CD4-positive, alpha-beta T cell (primary cell): ENCODE data around the gene PSG7. TPM values are rescaled to one million over a fixed set of nuclear protein-coding genes. Genes with fewer than 3 reads are reported as not detected.
"Not testable (repeated sequence)": the region's sequence is repeated elsewhere in the genome, so short reads cannot be mapped to it uniquely, and the experiment has no call there.

Experiments used
- ATAC-seq: fragments of 200-7000 bp; cut with Tn5 transposase; one replicate; pipeline ENCODE4 v1.10.0; 2022; ENCODE audit warnings: mild to moderate bottlenecking; ENCODE audit not compliant: poor library complexity
- CTCF ChIA-PET: fragments of 350-600 bp; sonication (Branson Sonifier 250); formaldehyde crosslinking; loops from one replicate; lab custom pipeline; 2021; ENCODE audit warnings: antibody characterized with exemption, inconsistent platforms; lab: Charles Lee
- POLR2A ChIA-PET: fragments of 350-600 bp; sonication (Branson Sonifier 250); formaldehyde crosslinking; loops from one replicate; lab custom pipeline; 2021; ENCODE audit warnings: antibody characterized with exemption, inconsistent platforms; lab: Charles Lee
- DNase-seq, 14 experiments: peaks; one replicate each; pipeline ENCODE4 v3.0.0-alpha.2; 2013 to 2020; ENCODE audit warnings: mixed read lengths in 2 of 14
- H3K27ac ChIP-seq, 2 donors: one replicate each; pipeline versions ENCODE4 v1.5.1 to v1.7.0; 2013; ENCODE audit warnings: low read length in 2 of 2, low read depth in 1 of 2, mild to moderate bottlenecking in 1 of 2
- H3K27me3 ChIP-seq, 2 experiments: 1 replicate in 1 of 2; 2 replicates in 1 of 2; pipeline versions ENCODE4 v1.6.1 to v1.7.0; 2013; ENCODE audit warnings: low read length in 2 of 2, control low read depth in 1 of 2, mild to moderate bottlenecking in 1 of 2, moderate library complexity in 1 of 2; ENCODE audit not compliant: insufficient read depth in 2 of 2, control insufficient read depth in 1 of 2
- H3K36me3 ChIP-seq: one replicate; pipeline ENCODE4 v1.6.1; 2013; ENCODE audit warnings: low read length, control low read depth; ENCODE audit not compliant: insufficient read depth
- H3K4me1 ChIP-seq: one replicate; pipeline ENCODE4 v1.6.1; 2013; ENCODE audit warnings: low read length, control low read depth; ENCODE audit not compliant: insufficient read depth
- H3K4me3 ChIP-seq: one replicate; pipeline ENCODE4 v1.5.1; 2013; ENCODE audit warnings: mild to moderate bottlenecking, low read length, moderate library complexity
- H3K9me3 ChIP-seq, 2 experiments: 1 replicate in 1 of 2; 2 replicates in 1 of 2; pipeline versions ENCODE4 v1.6.1 to v1.7.0; 2013; ENCODE audit warnings: low read length in 2 of 2, mild to moderate bottlenecking in 2 of 2, control low read depth in 1 of 2, moderate library complexity in 1 of 2; ENCODE audit not compliant: control insufficient read depth in 1 of 2, insufficient read depth in 1 of 2
- H3K27ac Mint-ChIP-seq: one replicate; pipeline ENCODE4 v1.8.0; 2020; ENCODE audit warnings: mixed read lengths
- H3K27me3 Mint-ChIP-seq: one replicate; pipeline ENCODE4 v1.8.0; 2021; ENCODE audit warnings: mixed read lengths
- H3K36me3 Mint-ChIP-seq: one replicate; pipeline ENCODE4 v1.8.0; 2021; ENCODE audit warnings: low read depth, mixed read lengths
- H3K4me1 Mint-ChIP-seq: one replicate; pipeline ENCODE4 v1.8.0; 2021; ENCODE audit warnings: low read depth, mixed read lengths
- H3K4me3 Mint-ChIP-seq: one replicate; pipeline ENCODE4 v1.8.0; 2020; ENCODE audit warnings: mild to moderate bottlenecking, mixed read lengths
- H3K9me3 Mint-ChIP-seq: one replicate; pipeline ENCODE4 v1.8.0; 2020; ENCODE audit warnings: mixed read lengths
- intact Hi-C, 2 experiments: fragments of 100-400 bp; cut with DNase I in 1 of 2; cut with micrococcal nuclease in 1 of 2; formaldehyde crosslinking; loops; one replicate each; pipeline versions ENCODE4 v1.15.1 to v1.9.0; 2023 to 2025; cut with DNase I, micrococcal nuclease
- total RNA-seq, 174 experiments: library from RNA in 2 of 174; stranded (reverse) in 2 of 174; gene quantifications; one replicate each; pipeline ENCODE4 v1.2.3 and lab custom pipeline; 2021 to 2026
- TF ChIP-seq, protein P1 (sequence below): fragments of 200-600 bp; IDR thresholded peaks from one replicate; pipeline ENCODE4 v1.8.0; 2022; ENCODE audit warnings: antibody characterized with exemption, mild to moderate bottlenecking

The PSG7 gene
- total RNA-seq, 2 experiments from 2014 or later, result not detected

DNA sequence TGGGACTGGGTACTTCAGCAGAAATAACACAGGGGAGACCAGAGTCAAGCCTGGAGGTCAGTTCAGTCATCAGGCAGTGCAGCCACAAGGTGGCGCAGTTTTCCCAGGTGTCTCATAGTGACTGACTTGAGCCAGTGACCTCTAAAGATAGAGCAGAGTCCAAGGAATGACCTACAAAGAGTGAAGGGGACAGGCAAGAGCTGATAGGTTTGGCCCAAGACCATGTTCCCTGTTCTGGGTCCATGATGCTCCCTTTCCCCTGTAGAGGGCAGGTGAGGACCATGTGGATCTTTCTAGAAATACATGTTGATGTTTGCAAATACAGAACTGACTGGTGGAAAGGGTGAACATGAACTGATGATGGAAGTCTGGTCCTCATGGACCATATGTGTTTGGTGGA lies 6.8 kb downstream of the PSG7 start:
- peak in 1 of 14 experiments; percentile 4 for DNase-seq
- H3K9me3 ChIP-seq, ATAC-seq, CTCF ChIA-PET, H3K36me3 Mint-ChIP-seq, H3K36me3 ChIP-seq, H3K4me3 Mint-ChIP-seq, H3K4me3 ChIP-seq, H3K27ac ChIP-seq, H3K9me3 Mint-ChIP-seq, H3K27me3 ChIP-seq, H3K27ac Mint-ChIP-seq, H3K4me1 Mint-ChIP-seq, intact Hi-C loops, H3K4me1 ChIP-seq, POLR2A ChIA-PET: not testable (repeated sequence)
- TF ChIP-seq, protein P1, sequence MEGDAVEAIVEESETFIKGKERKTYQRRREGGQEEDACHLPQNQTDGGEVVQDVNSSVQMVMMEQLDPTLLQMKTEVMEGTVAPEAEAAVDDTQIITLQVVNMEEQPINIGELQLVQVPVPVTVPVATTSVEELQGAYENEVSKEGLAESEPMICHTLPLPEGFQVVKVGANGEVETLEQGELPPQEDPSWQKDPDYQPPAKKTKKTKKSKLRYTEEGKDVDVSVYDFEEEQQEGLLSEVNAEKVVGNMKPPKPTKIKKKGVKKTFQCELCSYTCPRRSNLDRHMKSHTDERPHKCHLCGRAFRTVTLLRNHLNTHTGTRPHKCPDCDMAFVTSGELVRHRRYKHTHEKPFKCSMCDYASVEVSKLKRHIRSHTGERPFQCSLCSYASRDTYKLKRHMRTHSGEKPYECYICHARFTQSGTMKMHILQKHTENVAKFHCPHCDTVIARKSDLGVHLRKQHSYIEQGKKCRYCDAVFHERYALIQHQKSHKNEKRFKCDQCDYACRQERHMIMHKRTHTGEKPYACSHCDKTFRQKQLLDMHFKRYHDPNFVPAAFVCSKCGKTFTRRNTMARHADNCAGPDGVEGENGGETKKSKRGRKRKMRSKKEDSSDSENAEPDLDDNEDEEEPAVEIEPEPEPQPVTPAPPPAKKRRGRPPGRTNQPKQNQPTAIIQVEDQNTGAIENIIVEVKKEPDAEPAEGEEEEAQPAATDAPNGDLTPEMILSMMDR, result peak; percentile 22
- H3K27me3 Mint-ChIP-seq, result peaks cover 43% of the 10 kb centered on the region

DNA sequence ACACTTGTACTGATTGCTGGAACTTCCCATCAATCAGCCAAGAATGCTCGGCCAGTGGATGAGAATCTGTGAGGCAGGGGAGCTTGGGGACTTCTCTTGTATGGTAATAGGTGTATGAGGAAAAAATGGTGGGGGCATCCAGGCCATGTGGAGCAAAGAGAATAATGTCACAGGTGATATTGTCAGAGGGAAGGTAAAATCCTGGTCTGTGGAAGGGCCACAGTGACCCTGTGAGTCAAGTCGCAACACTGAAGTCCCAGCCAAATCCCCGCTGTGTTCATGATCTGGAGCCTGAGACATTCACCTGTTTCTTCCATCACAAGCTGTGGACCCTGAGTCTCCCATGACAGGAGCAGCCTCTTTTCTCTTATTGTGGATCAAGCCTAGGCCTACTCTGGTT lies 8.1 kb downstream of the PSG7 start:
- H3K4me1 ChIP-seq, result no peaks in the 10 kb centered on the region

DNA sequence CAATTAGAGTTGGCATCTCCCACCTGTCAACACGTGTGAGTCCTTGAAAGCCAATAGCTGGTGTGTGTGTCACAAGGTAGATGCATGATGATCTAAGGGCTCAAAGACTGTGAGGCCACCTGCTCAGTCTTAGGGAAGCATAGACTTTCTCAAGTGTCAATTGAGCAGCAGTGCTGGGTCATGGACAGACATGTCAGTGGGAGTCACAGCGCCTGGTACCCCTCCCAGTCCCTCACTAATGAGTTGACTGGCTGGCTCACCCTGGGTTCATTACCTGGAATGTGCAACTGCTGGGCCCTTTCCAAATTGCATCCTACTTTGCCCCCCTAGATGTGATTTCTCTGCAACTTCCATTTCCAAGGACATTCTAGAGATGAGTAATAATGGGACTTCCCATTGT lies 10.2 kb downstream of the PSG7 start:
- CTCF ChIA-PET, result no interaction called here
- H3K27me3 Mint-ChIP-seq, result peaks cover 53% of the 10 kb centered on the region

More for the DNA sequence above, 8.1 kb downstream of the PSG7 start:
- Histone ChIP-seq H3K4me3 (no peak overlapping the region), H3K9me3 (no peaks in the 10 kb centered on the region), H3K36me3 (no peaks in the 10 kb centered on the region), H3K27me3 (peaks cover 0 to 3% of the 10 kb centered on the region in 2 experiments), H3K27ac (no peak overlapping the region)
- ATAC-seq, result no peak
- no peaks in the 10 kb centered on the region for H3K9me3 Mint-ChIP-seq
- DNase-seq, result no peak
- POLR2A ChIA-PET, result no interaction called here
- peaks cover 47% of the 10 kb centered on the region for H3K27me3 Mint-ChIP-seq
- no peak overlapping the region for H3K4me3 Mint-ChIP-seq
- no peak overlapping the region for H3K27ac Mint-ChIP-seq
- no peaks in the 10 kb centered on the region for H3K4me1 Mint-ChIP-seq
- CTCF ChIA-PET, result no interaction called here
- H3K36me3 Mint-ChIP-seq, result no peaks in the 10 kb centered on the region
- TF ChIP-seq, protein P1, result no peak
- intact Hi-C loops, result no loop called here

More for the DNA sequence above, 10.2 kb downstream of the PSG7 start:
- H3K4me1 Mint-ChIP-seq, result no peaks in the 10 kb centered on the region
- Histone ChIP-seq H3K27me3 (peaks cover 2 to 3% of the 10 kb centered on the region in 2 experiments), H3K9me3 (no peaks in the 10 kb centered on the region), H3K4me1 (no peaks in the 10 kb centered on the region), H3K27ac (no peak overlapping the region), H3K4me3 (no peak overlapping the region), H3K36me3 (no peaks in the 10 kb centered on the region)
- DNase-seq (no peak), ATAC-seq (no peak)
- intact Hi-C loops, result no loop called here
- H3K9me3 Mint-ChIP-seq, result no peaks in the 10 kb centered on the region
- H3K27ac Mint-ChIP-seq, result no peak overlapping the region
- H3K4me3 Mint-ChIP-seq, result no peak overlapping the region
- TF ChIP-seq, protein P1, result no peak
- POLR2A ChIA-PET, result no interaction called here
- H3K36me3 Mint-ChIP-seq, result no peaks in the 10 kb centered on the region
